HepG2 (cell line): ENCODE results near the gene WNT10A. TPM values are rescaled to one million over a fixed set of nuclear protein-coding genes. Genes with fewer than 3 reads are reported as not detected.

ENCODE experiments used
- BHLHE40 ChIP-seq: IDR thresholded peaks from 2 replicates; pipeline ENCODE4 v1.6.1; 2011; ENCODE audit warnings: low read length, improper control_type of control experiment
- CBX1 ChIP-seq: IDR thresholded peaks from one replicate; pipeline ENCODE4 v1.6.1; 2016; ENCODE audit warnings: antibody characterized with exemption, low read depth
- DMAP1 ChIP-seq: IDR thresholded peaks from 2 replicates; pipeline ENCODE4 v1.6.1; 2016
- KLF13 ChIP-seq: sonication (generic); formaldehyde crosslinking; IDR thresholded peaks from 2 replicates; pipeline ENCODE4 v1.4.0; 2020; ENCODE audit warnings: mild to moderate bottlenecking, missing genetic modification reagents
- PAXIP1 ChIP-seq: sonication (generic); formaldehyde crosslinking; conservative IDR thresholded peaks from 2 replicates; pipeline ENCODE4 v1.4.0; 2020; ENCODE audit warnings: mild to moderate bottlenecking, missing genetic modification reagents, moderate library complexity
- SRSF9 ChIP-seq: fragments of 200-400 bp; formaldehyde crosslinking; IDR thresholded peaks from 2 replicates; pipeline ENCODE4 v1.6.1; 2018; ENCODE audit warnings: borderline replicate concordance, mild to moderate bottlenecking, low read depth, low read length; ENCODE audit not compliant: insufficient read depth, poor library complexity, severe bottlenecking
- ZBTB34 ChIP-seq: sonication (generic); formaldehyde crosslinking; IDR thresholded peaks from 2 replicates; pipeline ENCODE4 v1.8.0; 2022; ENCODE audit warnings: mild to moderate bottlenecking, missing genetic modification reagents
- ZBTB49 ChIP-seq: sonication (generic); formaldehyde crosslinking; IDR thresholded peaks from 2 replicates; pipeline ENCODE4 v1.4.0; 2020; ENCODE audit warnings: missing genetic modification reagents, borderline replicate concordance
- ZNF101 ChIP-seq: sonication (generic); formaldehyde crosslinking; IDR thresholded peaks from 2 replicates; pipeline ENCODE4 v1.4.0; 2020; ENCODE audit warnings: mild to moderate bottlenecking, low read depth, missing genetic modification reagents, borderline replicate concordance
- ZNF446 ChIP-seq: sonication (generic); formaldehyde crosslinking; IDR thresholded peaks from 2 replicates; pipeline ENCODE4 v1.5.0; 2020; ENCODE audit warnings: mild to moderate bottlenecking, missing genetic modification reagents
- ZNF597 ChIP-seq: sonication (generic); formaldehyde crosslinking; IDR thresholded peaks from 2 replicates; pipeline ENCODE4 v1.5.0; 2020; ENCODE audit warnings: missing genetic modification reagents
- ZNF704 ChIP-seq: sonication (generic); formaldehyde crosslinking; IDR thresholded peaks from 2 replicates; pipeline ENCODE4 v1.8.1; 2023; ENCODE audit warnings: mild to moderate bottlenecking, inconsistent platforms, moderate library complexity, missing genetic modification reagents, borderline replicate concordance
- ZNF768 ChIP-seq: sonication (generic); formaldehyde crosslinking; IDR thresholded peaks from 2 replicates; pipeline ENCODE4 v1.4.0; 2020; ENCODE audit warnings: missing genetic modification reagents
- polyA plus RNA-seq, 8 experiments: library from polyadenylated mRNA; depleted of rRNA in 3 of 8; stranded (reverse) in 7 of 8; unstranded in 1 of 8; fragments of >200 nt; fragmentation: Illumina TruSeq in 4 of 8; extraction: Trizol in 4 of 8; gene quantifications; 2 replicates each; pipeline versions ENCODE4 v1.2.1 to v1.2.3, GENCODE V29; 2011 to 2016; ENCODE audit warnings: low read depth in 4 of 8, missing spikeins in 1 of 8, mixed read lengths in 1 of 8; ENCODE audit not compliant: insufficient read depth in 1 of 8
- total RNA-seq, 5 experiments: library from RNA; depleted of rRNA; stranded (reverse); fragments of >200 nt; fragmentation: Illumina TruSeq; extraction: Trizol; gene quantifications; 2 replicates each; pipeline ENCODE4 v1.2.3, GENCODE V29; 2016; ENCODE audit warnings: low read depth in 1 of 5

The WNT10A gene
- total and polyA plus RNA-seq, 2 of the 13 experiments (the other 11 are each of a cell fraction or from before 2014, with no cell fraction given) = 0.03 TPM; not detected in 1

GRCh38 chr2:218853766-218854165 is 26.9 kb upstream of the WNT10A start (continued):
- no peak for TF ChIP-seq ZBTB34
- TF ChIP-seq CBX1 = no peak
- TF ChIP-seq BHLHE40 = no peak
- TF ChIP-seq ZNF597 (CRISPR knock-in tag) = no peak
- no peak for TF ChIP-seq KLF13 (CRISPR knock-in tag)
- TF ChIP-seq ZNF446 (CRISPR knock-in tag) = no peak
- TF ChIP-seq ZNF101 = no peak
- no peak for TF ChIP-seq DMAP1 (CRISPR knock-in tag)
- no peak for TF ChIP-seq PAXIP1 (CRISPR knock-in tag)
- no peak for TF ChIP-seq ZBTB49
- no peak for TF ChIP-seq ZNF704 (CRISPR knock-in tag)
- TF ChIP-seq SRSF9 = no peak
- no peak for TF ChIP-seq ZNF768 (CRISPR knock-in tag)
